HUES48 (cell line): ENCODE data around the gene HSH2D.
"Not testable (repeated sequence)": the region's sequence is repeated elsewhere in the genome, so short reads cannot be mapped to it uniquely, and the experiment has no call there.

ENCODE experiments used
- H3K27ac ChIP-seq: one replicate; pipeline ENCODE4 v1.7.0; 2013; ENCODE audit warnings: low read depth, low read length, inconsistent platforms
- H3K27me3 ChIP-seq: 2 replicates; pipeline ENCODE4 v1.6.1; 2013; ENCODE audit warnings: mild to moderate bottlenecking, low read length; ENCODE audit not compliant: control insufficient read depth, insufficient read depth
- H3K36me3 ChIP-seq: 2 replicates; pipeline ENCODE4 v1.6.1; 2013; ENCODE audit warnings: low read length; ENCODE audit not compliant: control insufficient read depth, insufficient read depth
- H3K4me1 ChIP-seq: 2 replicates; pipeline ENCODE4 v1.6.1; 2013; ENCODE audit warnings: mild to moderate bottlenecking, low read length; ENCODE audit not compliant: control insufficient read depth, insufficient read depth
- H3K4me3 ChIP-seq: 2 replicates; pipeline ENCODE4 v1.5.1; 2013; ENCODE audit warnings: mild to moderate bottlenecking, low read depth, low read length
- H3K9ac ChIP-seq: 2 replicates; pipeline ENCODE4 v1.6.1; 2013; ENCODE audit warnings: mild to moderate bottlenecking, low read depth, low read length, moderate library complexity
- H3K9me3 ChIP-seq: 2 replicates; pipeline ENCODE4 v1.6.1; 2013; ENCODE audit warnings: low read length; ENCODE audit not compliant: control insufficient read depth, insufficient read depth

HSH2D gene

DNA sequence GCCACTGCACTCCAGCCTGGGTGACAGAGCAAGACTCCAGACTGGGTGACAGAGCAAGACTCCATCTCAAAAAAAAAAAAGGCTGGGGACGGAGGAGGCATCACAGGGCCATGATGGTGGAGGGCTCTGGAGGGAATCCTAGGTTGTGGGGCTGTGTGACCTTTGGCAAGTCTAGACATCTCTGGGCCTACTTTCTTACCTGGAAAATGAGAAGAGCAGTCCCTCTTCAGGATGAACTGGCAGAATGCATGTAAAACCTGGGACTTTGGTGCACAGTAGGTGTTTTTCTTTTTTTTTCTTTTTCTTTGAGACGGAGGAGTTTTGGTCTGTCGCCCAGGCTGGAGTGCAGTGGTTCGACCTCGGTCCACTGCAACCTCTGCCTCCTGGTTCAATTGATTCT is 16.2 kb downstream of the HSH2D start:
- H3K9ac ChIP-seq: no peak overlapping the region
- no peaks in the 10 kb centered on the region for H3K9me3 ChIP-seq
- H3K36me3 ChIP-seq: no peaks in the 10 kb centered on the region
- H3K27ac ChIP-seq: no peak overlapping the region
- H3K4me1 ChIP-seq: no peaks in the 10 kb centered on the region
- no peaks in the 10 kb centered on the region for H3K27me3 ChIP-seq
- H3K4me3 ChIP-seq: no peak overlapping the region

DNA sequence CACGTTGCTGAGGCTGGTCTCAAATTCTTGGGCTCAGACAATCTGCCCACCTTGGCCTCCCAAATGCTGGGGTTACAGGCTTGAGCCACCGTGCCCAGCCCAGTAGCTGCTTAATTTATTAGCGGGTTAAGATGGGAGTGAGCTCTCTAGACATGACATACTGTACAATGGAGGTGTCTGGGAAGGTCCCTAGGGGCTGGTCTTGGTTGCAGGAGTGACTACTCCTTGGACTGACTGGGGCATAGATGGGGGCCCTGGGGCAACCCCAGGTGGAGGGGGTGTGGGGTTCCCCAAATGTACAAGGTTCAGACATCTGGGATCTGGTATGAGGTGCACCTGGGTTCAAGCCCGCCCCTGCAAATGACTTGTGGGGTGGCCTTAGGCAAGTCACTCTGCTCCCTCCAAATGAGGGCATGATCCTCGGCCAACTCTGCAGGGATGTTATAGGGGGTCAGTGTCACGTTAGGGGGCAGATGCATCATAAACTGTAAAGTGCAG is 17.0 kb downstream of the HSH2D start:
- Histone ChIP-seq H3K4me3 (no peak overlapping the region), H3K9ac (no peak overlapping the region), H3K27me3 (no peaks in the 10 kb centered on the region), H3K4me1 (no peaks in the 10 kb centered on the region), H3K36me3 (no peaks in the 10 kb centered on the region), H3K9me3 (no peaks in the 10 kb centered on the region), H3K27ac (no peak overlapping the region)

DNA sequence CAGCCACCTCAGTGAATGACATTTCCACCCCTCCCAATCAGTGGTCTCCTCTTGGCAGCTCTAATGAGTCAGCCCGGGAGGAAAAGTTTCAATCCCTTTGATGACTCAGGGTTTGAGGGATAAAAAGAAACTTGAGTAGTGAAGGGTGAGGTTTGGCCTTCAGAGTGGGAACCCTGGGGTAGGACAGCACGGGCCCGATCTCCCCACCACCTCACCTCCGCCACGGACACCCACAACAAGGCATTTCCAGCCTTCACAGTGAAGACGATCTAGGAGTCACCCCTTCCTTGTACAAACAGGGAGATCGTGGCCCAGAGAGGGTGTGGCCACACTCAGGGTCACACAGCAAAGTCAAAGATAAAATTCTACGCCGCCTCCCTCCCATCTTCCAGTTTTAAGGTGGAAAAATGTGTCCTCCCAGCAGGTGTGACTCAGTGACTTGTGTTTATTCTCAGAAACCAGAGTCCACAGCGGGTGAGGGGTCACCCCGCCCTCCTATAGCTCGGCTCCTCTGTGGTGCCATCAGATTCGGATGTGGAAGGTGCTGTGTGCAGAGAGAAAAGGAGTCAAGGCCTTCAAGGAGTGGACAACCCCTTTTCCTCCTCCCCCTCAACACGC is 17.6 kb downstream of the HSH2D start:
- Histone ChIP-seq H3K9me3 (no peaks in the 10 kb centered on the region), H3K27me3 (no peaks in the 10 kb centered on the region), H3K9ac (no peak overlapping the region), H3K36me3 (no peaks in the 10 kb centered on the region), H3K27ac (no peak overlapping the region), H3K4me1 (no peaks in the 10 kb centered on the region), H3K4me3 (no peak overlapping the region)

DNA sequence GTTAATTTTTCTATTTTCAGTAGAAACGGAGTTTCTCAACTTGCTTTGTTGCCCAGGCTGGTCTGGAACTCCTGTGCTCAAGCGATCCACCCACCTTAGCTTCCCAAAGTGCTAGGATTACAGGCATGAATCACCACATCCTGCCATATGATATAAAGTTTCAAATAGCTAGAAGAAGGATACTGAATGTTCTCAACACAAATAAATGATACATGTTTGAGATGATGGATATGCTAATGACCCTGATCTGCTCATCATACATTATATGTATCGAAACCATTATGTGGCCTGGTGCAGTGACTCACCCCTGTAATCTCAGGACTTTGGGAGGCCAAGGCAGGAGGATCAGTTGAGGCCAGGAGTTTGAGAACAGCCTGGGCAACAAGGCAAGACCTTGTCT is 18.4 kb downstream of the HSH2D start:
- H3K27ac ChIP-seq: no peak overlapping the region
- no peaks in the 10 kb centered on the region for H3K36me3 ChIP-seq
- no peak overlapping the region for H3K9ac ChIP-seq
- H3K27me3 ChIP-seq: no peaks in the 10 kb centered on the region
- H3K4me3 ChIP-seq: no peak overlapping the region
- no peaks in the 10 kb centered on the region for H3K9me3 ChIP-seq
- H3K4me1 ChIP-seq: no peaks in the 10 kb centered on the region

DNA sequence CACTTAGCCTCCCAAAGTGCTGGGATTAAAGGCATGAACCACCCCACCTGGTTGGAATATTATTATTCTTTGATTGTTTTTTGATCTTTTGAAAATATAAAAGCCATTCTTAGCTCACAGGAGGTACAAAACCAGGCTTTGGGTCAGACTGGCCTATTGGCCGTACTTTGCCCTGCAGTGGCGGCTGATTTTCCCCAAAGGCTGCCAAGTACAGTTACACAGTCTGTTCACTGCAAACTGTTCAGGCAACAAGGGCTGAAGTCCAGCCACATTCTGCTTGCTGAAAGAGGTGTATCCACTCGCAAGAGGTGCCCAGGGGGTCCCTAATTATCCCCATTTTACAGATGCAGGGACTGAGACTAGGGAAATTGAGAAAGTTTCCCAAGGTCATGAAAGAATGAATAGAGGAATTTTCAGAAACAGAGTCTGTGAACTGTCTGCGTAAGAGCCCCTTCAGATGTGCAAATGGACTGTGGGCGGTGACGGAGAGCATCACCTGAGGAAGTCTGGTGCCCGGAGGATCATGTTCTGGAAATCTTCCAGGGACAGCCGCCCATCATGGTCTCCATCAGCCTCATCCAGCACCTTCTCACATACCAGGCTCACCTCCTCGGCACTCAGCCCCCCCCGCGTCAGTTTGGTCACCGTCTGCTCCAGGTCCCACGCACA is 20.9 kb downstream of the HSH2D start:
- no peak overlapping the region for H3K27ac ChIP-seq
- H3K27me3 ChIP-seq: no peaks in the 10 kb centered on the region
- no peaks in the 10 kb centered on the region for H3K9me3 ChIP-seq
- H3K4me1 ChIP-seq: no peaks in the 10 kb centered on the region
- H3K36me3 ChIP-seq: no peaks in the 10 kb centered on the region
- H3K4me3 ChIP-seq: no peak overlapping the region
- H3K9ac ChIP-seq: no peak overlapping the region

DNA sequence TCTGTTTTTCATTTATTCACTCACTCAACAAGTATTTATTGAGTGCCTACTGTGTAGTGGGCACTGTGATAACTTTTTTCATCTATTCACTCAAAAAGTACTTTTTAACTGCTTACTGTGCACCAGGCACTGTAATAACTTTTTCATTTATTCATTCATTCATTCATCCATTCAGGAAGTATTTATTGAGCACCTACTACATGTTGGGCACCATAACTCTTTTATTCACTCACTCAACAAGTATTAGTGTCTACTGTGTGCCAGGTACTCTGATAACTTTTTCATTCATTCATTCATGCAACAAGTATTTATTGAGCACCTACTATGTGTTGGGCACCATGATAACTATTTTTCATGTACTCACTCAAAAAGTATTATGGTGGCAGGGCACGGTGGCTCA is 22.9 kb downstream of the HSH2D start:
- Histone ChIP-seq H3K27me3 (no peaks in the 10 kb centered on the region), H3K4me3 (no peak overlapping the region), H3K36me3 (no peaks in the 10 kb centered on the region), H3K9me3 (no peaks in the 10 kb centered on the region), H3K27ac (no peak overlapping the region), H3K4me1 (no peaks in the 10 kb centered on the region), H3K9ac (no peak overlapping the region)

DNA sequence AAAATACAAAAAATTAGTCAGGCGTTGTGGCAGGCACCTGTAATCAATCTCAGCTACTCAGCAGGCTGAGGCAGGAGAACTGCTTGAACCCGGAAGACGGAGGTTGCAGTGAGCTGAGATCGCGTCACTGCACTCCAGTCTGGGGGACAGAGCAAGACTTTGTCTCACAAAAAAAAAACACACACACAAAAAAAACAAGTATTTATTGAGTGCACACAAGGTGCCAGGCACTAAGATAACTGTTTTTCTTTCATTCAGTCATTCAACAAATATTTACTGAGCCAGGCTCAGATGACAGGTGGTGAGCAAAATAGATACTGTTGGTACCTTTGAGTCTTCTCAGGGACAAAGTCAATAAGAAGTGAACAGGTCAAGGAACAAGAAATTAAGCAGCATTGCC is 23.6 kb downstream of the HSH2D start:
- Histone ChIP-seq H3K4me1 (no peaks in the 10 kb centered on the region), H3K27ac (no peak overlapping the region), H3K4me3 (no peak overlapping the region), H3K36me3 (no peaks in the 10 kb centered on the region), H3K9me3 (no peaks in the 10 kb centered on the region), H3K27me3 (no peaks in the 10 kb centered on the region), H3K9ac (no peak overlapping the region)

DNA sequence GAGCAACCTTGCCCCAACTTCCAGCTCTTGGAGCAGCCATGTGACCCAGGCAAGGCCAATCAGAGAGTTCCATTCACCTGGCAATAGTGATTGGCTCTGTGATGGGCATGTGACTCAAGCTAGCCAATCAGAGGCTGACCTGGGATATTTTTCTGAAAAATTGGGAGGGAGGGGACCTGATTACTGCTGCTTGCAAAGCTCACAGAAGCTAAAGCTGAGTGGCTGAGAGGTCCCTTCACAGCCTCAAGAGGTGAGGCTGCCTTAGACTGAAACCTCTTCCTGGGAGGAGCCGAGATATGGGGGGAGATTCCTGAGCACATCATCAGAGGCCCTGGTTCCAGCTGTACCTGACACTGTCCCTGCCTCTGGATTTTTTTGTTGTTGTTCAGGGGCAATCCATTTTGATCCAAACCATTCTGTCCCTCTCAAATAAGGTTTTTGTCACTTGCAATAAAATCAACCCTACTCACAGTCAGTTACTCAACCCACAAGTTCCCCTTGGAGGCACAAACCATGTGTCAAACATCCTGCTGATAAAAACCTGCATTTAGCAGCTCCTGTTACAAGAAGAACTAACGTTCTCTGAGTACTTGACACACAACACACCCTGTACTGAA is 25.1 kb downstream of the HSH2D start:
- H3K9me3 ChIP-seq: no peaks in the 10 kb centered on the region
- H3K9ac ChIP-seq: no peak overlapping the region
- no peak overlapping the region for H3K27ac ChIP-seq
- no peaks in the 10 kb centered on the region for H3K36me3 ChIP-seq
- H3K4me1 ChIP-seq: no peaks in the 10 kb centered on the region
- H3K27me3 ChIP-seq: no peaks in the 10 kb centered on the region
- no peak overlapping the region for H3K4me3 ChIP-seq

DNA sequence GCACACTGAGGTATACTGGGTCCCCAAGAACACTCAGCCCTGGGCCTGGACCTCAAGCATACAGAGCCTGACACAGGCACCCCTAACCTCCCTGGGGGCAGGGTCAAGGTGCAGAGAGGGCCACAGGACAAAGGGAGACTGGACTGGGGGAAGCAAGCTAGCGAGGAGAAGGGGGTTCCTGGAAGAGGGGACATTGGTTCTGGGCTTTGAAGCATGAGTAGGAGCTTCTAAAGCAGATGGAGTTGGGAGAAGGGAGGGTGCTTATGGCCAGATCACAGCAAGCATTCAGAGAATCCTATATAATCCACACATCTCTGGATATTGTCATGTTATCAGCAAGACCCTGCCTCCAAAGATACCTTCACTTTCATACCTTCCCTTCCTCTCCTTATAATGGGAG is 26.6 kb downstream of the HSH2D start:
- Histone ChIP-seq H3K9ac (no peak overlapping the region), H3K4me3 (no peak overlapping the region), H3K4me1 (no peaks in the 10 kb centered on the region), H3K36me3 (no peaks in the 10 kb centered on the region), H3K27ac (no peak overlapping the region), H3K9me3 (no peaks in the 10 kb centered on the region), H3K27me3 (no peaks in the 10 kb centered on the region)

DNA sequence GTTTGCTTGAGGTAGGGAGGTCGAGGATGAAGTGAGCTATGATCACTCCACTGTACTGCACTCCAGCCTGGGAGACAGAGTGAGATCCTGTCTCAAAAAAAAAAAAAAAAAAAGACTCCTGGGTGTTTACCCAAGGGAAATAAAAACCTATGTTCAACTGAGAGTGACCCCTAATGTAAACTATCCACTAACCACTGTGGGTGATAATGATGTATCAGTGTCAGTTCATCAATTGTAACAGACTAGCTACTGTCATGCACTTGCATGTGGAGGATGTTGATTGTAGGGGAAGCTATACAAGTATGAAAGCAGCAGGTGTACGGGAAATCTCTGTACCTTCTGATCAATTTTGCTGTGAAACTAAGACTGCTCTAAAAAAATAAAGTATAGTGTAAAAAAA is 32.5 kb downstream of the HSH2D start:
- Histone ChIP-seq H3K4me1 (peaks cover 2% of the 10 kb centered on the region; the same call in 1 of the 2 replicates), H3K9me3 (no peaks in the 10 kb centered on the region), H3K27me3 (no peaks in the 10 kb centered on the region), H3K4me3 (no peak overlapping the region), H3K9ac (no peak overlapping the region), H3K27ac (no peak overlapping the region), H3K36me3 (no peaks in the 10 kb centered on the region)

DNA sequence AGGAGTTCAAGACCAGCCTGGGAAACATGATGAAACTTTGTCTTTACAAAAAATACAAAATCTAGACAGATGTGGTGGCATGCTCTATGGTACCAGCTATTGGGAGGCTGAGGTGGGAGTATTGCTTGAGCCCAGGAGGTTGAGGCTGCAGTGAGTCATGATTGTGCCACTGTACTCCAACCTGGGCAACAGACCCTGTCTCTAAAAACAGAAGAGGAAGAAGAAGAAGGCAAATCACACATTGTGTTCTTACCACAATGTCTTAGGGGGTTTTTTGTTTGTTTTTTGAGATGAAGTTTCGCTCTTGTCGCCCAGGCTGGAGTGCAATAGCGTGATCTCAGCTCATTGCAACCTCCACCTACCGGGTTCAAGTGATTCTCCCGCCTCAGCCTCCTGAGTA is 35.4 kb downstream of the HSH2D start:
- H3K9ac ChIP-seq, H3K27me3 ChIP-seq, H3K4me1 ChIP-seq, H3K27ac ChIP-seq, H3K9me3 ChIP-seq, H3K4me3 ChIP-seq, H3K36me3 ChIP-seq: not testable (repeated sequence)
